GM19043 (cell line): ENCODE results near the gene HNRNPL.
"Not testable (repeated sequence)": the region's sequence is repeated elsewhere in the genome, so short reads cannot be mapped to it uniquely, and the experiment has no call there.

ENCODE experiments used
- ATAC-seq: cut with Tn5 transposase; IDR thresholded peaks from one replicate; pipeline ENCODE4 v1.9.1; 2021; ENCODE audit warnings: low read depth; ENCODE audit not compliant: unreplicated experiment

Gene HNRNPL

DNA sequence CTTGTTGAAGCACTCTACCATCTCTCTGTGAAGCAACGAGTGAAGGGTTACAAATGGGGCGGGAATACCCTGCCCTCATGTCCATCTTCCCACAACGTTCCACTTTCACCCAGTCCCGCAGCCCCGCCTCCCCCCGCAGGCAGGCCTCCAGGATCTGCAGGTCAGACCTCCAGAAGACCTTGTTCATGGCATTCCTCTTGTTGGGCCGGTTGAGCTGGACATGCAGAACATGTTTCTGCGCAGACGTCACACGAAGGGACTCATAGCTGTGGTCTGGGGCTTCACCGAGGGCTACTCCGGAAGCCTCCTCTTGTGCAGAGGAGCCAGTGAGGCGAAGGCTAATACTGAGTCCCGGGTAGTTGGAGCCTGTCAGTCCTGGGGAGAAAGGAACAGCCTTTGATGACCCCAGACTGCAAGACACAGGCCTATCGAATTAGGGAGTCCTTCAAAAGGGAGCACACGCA is 18.6 kb downstream of the HNRNPL start:
- peak; percentile 49 for ATAC-seq

DNA sequence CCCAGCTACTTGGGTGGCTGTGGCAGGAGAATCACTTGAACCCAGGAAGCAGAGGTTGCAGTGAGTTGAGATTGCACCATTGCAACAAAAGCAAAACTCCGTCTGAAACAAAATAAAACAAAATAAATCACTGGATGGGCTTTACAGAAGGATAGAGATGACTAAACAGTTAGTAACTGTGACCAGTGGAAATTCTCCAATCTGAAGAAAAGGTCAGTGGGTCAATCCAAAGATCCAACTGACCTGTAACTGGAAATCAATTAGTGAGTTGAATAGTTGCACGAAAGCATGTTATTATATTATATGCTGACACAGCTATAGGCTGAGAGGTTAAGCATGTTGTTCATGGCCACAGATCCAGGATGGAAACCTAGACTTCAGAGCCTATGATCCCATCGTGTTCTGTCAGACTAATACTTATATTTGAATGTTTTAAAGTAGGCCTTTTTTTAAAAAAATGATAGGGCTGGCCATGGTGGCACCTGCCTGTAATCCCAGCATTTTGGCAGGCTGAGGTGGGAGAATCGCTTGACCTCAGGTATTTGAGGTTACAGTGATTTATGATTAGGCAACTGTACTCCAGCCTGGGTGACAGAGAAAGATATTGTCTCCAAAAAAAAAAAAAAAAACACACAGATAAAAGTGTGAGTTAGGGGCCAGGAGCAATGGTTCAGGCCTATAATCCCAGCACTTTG is 19.6 kb downstream of the HNRNPL start:
- ATAC-seq: no peak

DNA sequence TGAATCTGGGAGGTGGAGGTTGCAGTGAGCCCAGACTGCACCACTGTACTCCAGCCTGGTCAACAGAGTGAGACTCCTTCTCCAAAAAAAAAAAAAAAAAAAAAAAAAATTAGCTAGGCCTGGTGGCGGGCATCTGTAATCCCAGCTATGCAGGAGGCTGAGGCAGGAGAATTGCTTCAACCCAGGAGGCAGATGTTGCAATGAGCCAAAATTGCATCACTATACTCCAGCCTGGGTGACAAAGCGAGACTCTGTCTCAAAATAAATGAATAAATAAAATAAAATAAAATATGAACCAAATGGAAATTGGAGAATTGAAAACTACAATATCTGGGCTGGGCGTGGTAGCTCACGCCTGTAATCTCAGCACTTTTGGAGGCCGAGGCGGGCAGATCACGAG is 20.6 kb downstream of the HNRNPL start:
- ATAC-seq: not testable (repeated sequence)

DNA sequence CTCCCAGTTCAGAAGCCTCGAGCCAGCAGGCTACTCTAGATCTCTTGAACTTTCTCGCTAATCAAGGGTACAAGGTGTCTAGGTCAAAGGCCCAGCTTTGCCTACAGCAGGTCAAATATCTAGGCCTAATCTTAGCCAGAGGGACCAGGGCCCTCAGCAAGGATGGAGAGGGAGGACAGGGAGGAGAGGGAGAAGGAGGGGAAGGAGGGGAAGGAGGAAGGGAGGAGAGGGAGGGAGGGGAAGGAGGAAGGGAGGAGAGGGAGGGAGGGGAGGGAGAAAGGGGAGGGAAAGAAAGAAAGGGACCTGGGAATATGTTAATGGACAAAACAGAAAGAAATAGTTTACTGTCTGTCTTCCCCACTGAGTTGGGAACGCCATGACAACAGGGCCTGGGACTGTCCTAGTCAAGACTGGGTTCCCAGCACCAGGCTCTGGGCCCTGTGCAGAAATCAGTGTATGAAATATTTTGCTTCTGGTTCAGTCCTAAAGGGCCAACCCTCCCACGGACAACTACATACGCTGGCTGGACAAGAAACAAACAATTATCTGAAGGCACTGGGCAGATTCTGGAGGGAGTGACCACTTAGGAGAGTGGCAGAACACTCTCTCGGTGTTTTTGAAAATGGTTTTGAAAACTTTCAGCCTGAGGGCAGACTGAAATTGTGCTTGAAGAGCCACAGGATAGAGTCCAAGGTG is 22.8 kb downstream of the HNRNPL start:
- ATAC-seq: no peak

DNA sequence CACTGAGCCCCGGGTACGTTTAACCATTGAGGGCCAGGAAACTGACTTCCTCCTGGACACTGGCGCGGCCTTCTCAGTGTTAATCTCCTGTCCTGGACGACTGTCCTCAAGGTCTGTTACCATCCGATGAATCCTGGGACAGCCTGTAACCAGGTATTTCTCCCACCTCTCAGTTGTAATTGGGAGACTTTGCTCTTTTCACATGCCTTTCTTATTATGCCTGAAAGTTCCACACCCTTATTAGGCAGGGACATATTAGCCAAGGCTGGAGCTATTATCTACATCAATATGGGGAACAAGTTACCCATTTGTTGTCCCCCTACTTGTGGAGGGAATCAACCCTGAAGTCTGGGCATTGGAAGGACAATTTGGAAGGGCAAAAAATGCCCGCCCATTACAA is 23.9 kb downstream of the HNRNPL start:
- ATAC-seq: not testable (repeated sequence)

DNA sequence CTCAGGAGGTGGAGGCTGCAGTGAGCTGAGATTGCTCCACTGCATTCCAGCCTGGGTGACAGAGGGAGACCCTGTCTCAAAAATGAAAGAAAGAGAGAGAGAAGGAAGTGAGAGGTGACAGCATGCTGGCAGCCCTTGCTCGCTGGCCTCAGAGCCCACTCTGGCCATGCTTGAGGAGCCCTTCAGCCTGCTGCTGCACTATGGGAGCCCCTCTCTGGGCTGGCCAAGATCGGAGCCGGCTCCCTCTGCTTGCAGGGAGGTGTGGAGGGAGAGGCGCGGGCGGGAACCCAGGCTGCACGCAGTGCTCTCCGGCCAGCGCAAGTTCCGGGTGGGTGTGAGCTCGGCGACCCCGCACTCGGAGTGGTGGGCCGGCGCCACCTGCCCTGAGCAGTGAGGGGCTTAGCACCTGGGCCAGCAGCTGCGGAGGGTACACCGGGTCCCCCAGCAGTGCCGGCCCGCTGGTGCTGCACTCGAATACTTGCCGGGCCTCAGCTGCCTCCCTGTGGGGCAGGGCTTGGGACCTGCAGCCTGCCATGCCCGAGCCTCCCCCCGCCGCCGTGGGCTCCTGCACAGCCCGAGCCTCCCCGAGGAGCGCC is 28.5 kb downstream of the HNRNPL start:
- not testable (repeated sequence) for ATAC-seq

DNA sequence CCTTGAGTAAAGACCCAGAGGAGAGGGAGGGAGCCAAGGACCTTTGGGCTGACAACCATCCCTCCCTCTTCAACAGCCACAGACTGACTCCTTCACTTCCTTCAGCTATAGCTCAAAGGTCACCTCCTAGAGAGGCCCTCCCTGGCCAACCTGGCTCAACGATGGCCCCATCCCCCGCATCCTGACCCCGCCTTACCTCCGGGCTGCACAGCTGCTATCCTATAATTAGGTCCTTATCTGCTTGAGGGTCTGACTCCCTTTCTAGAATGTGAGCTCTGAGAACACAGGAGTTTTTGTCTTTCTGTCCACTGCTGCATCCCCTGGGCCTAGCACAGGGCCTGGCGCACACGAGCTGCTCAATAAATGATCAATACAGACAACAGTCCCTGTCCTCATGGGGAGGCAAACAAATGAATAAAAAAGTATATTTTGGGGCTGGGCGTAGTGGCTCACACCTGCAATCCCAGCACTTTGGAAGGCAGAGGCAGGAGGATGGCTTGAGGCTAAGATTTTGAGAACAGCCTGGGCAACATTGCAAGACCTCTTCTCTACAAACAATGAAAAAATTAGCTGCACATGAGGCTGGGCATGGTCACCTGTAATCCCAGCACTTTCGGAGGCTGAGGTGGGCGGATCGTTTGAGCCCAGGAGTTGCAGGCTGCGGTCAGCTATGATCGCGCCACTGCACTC is 30.4 kb downstream of the HNRNPL start:
- no peak for ATAC-seq

DNA sequence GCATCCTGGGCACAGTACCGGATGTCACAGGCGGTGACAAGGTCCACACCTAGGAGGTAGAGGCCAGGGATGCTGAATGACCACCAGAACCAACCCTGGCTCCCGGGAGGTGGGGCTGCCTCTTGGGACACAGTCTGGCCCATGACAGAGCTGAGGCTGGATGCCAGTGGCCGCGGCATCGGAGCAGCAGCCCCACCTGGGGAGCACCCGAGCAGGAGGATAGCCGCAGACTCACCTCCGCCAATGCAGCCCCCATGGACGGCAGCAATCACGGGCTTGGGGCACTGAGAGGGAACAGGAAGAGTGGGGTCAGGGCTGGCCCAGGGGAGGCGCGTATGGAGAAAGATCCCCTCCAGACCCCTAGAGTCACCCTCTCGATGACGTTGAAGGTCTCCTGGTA is 32.7 kb downstream of the HNRNPL start:
- ATAC-seq: no peak

DNA sequence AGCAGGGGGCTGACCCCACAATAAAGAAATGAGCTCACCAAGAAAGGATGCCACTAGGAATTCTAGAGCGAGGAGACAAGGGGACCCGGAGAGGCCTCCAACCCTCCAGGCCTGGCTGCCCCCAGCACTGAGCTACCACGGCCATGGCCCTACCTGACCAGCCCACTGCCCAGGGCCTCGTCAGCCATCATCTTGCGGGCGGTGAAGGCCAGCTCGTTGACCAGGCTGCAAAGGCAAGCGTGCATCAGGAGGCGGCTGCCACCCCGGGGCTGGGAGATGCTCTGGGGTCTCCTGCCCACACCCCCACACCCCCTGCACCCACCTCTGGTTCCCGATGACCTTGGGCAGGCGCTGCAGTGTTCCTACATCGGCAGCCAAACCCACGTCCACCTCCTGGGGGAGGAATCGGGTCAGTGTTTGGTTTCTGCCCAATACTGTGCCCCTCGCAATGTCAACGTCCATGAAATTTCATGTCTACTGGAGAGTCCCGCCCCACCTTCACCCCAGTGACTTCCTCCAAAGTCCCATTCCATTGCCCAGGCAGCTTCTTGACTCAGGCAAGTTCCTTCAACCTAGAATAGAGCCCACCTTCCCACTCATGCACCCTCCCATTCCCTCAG is 33.5 kb downstream of the HNRNPL start:
- ATAC-seq: no peak

DNA sequence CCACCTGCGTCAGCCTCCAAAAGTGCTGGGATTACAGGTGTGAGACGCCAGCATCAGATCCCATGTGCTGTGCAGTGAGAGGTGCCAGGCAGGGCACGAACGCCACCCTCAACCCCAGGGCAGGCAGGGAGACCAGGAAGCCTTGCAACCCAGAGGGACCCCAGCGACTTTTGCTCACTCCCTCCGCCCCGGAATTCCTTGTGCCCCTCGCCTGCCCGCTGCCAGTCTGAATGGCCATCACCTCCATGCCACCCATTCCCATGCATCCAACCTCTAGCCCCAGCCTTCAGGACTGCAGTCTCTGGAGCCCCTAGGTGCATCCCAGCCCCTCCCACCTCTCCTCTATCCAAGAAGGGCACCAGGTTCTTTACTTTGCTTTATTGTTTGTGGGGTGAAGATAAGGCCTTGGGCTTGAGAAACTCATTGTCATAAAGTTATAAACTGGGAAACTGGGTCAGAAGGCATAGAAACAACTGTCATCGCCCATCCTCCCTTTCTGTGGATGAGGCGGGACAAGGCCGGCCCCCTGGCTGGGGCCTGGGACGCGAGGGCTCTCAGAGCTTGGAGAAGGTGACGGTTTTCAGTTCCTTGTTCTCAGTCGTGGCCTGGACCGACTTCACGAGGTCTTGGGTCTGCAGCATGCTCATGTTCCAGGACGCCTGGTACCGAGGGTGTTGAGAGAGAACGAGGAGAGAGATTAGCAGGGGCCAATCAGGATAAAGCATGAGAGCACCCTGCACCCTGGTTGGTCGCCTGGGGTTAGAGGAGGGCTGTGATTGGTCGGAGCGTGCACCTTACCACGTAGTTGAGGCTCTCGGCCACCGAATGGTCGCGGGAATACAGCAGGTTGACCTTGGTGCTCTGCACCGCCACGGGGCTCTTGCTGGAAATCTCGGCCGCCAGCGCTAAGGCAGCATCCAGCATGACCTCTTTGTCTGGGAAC is 34.5 kb downstream of the HNRNPL start:
- no peak for ATAC-seq

DNA sequence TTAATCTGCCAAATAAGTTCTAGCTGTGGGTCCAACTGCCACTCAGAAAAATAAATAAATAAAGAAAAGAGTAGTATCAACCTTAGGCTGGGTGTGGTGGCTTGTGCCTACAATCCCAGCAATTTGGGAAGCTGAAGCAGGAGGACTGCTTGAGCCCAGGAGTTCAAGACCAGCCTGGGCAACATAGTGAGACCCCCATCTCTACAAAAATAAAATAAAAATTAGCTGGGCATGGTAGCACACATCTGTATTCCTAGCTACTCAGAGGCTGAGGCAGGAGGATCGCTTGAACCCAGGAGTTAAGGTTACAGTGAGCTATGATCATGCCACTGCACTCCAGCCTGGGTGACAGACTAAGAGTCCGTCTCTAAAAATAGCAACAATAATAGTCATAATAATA is 35.9 kb downstream of the HNRNPL start:
- not testable (repeated sequence) for ATAC-seq

DNA sequence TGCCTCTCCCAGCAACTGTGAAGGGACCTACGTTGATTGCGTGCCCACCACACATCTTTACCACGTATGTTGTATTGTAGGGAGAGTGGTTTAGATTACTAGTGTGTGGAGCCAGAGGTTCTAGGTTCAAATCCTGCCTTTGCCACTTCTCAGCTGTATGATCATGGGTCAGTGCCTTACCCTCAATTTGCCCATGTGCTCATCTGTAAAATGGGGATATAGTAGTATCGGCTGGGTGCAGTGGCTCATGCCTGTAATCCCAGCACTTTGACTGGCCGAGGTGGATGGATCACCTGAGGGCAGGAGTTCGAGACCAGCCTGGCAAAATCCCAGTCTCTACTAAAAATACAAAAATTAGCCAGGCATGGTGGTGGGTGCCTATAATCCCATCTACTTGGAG is 36.5 kb downstream of the HNRNPL start:
- no peak for ATAC-seq

DNA sequence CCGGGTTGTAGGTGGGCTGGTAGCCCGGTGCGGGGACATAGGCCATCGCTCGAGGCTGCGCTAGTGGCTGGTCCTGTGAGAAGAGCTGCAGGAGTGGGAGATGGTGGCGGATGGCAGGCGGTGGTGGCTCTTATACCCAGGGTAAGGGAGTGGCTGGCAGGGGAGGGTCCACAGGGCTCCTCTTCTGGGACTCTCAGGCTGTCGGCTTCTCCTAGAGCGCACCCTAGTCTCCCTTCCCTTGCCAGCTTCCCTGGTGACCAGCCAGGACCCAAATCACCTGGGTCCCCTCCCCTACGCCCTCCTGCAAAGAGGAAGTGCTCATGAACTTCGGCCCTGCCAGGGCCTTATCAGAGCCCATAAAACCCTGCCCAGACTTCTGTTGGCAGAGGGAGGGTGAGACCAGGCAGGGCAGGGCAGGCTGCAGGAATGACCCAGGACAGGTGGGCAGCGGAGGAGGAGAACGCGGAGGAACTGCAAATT is 36.9 kb downstream of the HNRNPL start, which contains the start of gene LGALS4:
Gene LGALS4 (minus strand): TSS at position 105 of the 480 bp plus-strand sequence. CDS start 59 bp downstream, at position 46.
- no peak for ATAC-seq

DNA sequence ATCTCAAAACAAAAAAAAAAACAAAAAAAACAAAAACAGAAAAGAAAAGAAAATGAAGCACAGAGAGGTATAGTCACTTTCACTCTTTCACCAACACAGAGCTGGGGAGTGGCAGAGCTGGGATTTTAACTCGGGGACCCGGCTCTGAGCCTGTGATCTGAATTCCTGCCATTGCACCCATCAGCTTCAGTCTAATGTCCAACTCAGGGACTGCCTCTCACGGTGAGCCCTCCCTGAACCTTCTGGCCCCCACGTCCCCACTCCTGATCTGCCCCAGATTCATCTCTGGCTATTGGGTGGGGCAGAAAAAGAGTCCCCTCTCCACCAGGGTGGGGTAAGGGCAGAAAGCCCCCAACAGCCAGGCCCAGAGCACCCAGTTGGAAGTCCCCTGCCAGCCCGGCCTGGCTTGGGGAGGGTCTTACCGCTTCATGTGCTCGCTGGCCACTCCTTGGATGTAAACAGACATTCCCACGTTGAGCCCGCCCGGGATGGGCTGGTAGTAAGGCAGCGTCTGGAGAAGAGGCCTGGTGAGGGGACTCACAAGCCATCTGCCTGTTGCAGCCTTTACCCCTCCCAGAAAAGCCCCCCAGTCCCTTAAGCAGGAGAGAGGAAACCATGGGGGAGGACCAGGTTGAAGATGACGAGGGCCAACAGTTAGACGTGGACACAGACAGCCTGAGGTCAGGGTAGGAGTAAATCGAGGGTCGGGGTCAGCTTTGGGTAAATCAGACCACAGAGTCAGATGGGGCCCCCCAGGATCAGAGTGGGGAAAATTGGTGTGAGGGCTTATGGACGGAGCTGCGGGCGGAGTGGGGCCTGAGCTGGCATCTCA is 37.6 kb downstream of the HNRNPL start:
- ATAC-seq: no peak

DNA sequence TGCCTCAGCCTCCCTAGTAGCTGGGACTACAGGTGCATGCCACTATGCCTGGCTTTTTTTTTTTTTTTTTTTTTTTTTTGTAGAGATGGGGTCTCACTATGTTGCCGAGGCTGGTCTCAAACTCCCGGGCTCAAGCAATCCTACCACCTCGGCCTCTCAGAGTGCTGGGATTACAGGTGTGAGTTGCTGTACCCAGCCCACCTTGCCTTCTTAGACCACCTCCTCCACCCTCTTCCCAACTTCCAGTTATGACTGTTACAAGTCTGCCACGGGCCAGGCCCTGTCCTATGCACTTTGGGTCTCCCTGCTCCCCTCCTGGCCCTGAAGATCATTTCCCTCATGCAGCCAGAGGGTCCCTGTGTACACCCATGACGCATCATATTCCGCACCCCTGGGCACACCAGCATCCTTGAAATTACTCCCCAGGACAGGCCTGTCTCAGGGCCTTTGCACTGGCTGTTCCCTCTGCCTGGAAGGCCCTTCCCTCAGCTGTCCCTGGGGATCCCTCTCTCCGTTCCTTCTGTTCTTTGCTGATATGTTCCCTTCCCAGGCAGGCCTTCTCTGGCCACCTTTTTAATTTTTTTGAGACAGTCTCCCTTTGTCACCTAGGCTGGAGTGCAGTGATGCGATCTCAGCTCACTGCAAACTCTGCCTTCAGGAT is 40.1 kb downstream of the HNRNPL start:
- no peak for ATAC-seq

DNA sequence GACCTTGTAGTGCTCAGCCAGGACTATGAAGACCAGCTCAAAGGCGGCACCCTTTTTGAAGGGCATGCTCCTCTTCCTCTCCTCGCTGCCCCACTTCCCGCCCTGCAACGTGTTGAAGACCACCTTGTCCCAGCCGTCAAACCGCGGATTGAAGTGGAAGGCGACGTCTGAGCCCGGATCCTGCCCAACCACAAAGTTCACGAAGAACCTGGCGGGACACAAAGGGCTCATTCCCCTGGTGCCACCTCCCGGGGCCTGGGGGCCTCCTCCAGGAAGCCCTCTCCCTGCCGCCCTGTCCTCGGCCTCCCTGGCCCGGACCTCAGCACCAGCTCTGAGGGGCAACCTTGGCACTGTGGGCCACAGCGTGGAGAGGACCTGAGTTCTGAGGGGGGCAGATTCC is 41.0 kb downstream of the HNRNPL start:
- ATAC-seq: no peak

DNA sequence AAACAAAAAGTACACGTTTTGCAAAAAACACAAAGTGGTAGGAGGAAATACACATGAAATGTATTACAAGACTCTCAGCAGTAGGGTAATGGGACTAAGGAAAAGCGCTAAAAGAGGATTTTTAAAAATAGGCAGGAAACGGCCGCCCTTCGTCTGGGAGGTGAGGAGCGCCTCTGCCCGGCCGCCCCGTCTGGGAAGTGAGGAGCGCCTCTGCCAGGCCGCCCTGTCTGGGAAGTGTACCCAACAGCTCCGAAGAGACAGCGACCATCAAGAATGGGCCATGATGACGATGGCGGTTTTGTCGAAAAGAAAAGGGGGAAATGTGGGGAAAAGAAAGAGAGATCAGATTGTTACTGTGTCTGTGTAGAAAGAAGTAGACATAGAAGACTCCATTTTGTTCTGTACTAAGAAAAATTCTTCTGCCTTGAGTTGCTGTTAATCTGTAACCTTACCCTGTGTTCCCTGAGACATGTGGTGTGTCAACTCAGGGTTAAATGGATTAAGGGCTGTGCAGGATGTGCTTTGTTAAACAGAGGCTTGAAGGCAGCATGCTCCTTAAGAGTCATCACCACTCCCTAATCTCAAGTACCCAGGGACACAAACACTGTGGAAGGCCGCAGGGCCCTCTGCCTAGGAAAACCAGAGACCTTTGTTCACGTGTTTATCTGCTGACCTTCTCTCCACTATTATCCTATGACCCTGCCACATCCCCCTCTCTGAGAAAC is 42.2 kb downstream of the HNRNPL start:
- ATAC-seq: not testable (repeated sequence)
